ENCODE measurements around the gene FIGNL2.
"Not testable (repeated sequence)": the region's sequence is repeated elsewhere in the genome, so short reads cannot be mapped to it uniquely, and the experiment has no call there.

Gene FIGNL2, protein sequence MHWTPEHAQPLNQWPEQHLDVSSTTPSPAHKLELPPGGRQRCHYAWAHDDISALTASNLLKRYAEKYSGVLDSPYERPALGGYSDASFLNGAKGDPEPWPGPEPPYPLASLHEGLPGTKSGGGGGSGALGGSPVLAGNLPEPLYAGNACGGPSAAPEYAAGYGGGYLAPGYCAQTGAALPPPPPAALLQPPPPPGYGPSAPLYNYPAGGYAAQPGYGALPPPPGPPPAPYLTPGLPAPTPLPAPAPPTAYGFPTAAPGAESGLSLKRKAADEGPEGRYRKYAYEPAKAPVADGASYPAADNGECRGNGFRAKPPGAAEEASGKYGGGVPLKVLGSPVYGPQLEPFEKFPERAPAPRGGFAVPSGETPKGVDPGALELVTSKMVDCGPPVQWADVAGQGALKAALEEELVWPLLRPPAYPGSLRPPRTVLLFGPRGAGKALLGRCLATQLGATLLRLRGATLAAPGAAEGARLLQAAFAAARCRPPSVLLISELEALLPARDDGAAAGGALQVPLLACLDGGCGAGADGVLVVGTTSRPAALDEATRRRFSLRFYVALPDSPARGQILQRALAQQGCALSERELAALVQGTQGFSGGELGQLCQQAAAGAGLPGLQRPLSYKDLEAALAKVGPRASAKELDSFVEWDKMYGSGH

DNA sequence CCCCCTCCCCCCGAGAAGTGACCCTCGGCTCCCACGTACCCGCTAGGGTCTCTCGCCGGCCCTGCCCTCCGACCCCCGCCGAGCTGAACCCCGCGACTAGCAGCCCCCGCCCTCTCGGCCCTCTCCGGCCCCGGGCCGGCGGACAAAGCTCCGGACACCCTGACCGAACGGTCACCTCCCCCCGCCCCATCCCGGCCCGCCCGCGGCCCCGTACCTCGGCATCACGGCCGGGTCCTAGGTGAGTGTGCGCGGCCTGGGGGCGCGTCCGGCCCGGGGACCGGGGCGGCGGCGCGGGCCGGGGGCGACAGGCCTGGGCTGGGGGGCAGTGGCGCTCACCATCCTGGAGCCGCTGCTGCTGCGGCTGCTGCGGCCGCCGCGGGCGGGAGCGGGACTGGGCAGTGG lies at the start of gene FIGNL2:
FIGNL2 (minus strand) TSS at position 393 of the 402 bp plus-strand sequence. CDS start 26,305 bp downstream, outside the sequence.
- DNase-seq (ENCODE audit: low spot score) = no peak

GRCh38 chr12:51897181-51897580 lies 48.7 kb upstream of the FIGNL2 start:
- DNase-seq (ENCODE audit: low spot score) = no peak

DNA sequence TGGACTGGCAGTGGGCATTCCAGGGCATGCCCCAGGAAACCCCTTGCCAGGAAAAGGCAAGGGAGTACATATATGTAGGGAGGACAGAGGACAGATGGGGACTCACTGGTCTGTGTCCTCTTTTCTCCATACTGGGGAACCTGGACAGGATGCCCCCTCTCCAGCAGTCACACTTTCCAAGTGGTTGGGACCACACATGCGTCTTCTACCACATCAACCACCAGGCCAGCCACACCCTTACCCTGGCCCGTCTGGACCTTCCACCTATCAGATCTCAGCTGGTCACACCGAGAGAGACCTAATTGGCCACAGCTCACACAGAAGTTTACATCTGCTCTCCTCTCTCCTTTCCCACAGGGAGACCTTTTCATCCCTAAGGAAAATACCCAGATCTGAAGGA lies 47.7 kb upstream of the FIGNL2 start:
- DNase-seq (ENCODE audit: low spot score) = no peak

- DNase-seq (ENCODE audit: low spot score) = no peak
Measured at GRCh38 chr12:51895378-51896135, 47.0 kb upstream of the FIGNL2 start.

- DNase-seq (ENCODE audit: low spot score) = no peak
Measured at GRCh38 chr12:51893786-51894185, 45.3 kb upstream of the FIGNL2 start.

- DNase-seq (ENCODE audit: low spot score) = peak; percentile 6
Measured at GRCh38 chr12:51891843-51892242, 43.3 kb upstream of the FIGNL2 start.

DNA sequence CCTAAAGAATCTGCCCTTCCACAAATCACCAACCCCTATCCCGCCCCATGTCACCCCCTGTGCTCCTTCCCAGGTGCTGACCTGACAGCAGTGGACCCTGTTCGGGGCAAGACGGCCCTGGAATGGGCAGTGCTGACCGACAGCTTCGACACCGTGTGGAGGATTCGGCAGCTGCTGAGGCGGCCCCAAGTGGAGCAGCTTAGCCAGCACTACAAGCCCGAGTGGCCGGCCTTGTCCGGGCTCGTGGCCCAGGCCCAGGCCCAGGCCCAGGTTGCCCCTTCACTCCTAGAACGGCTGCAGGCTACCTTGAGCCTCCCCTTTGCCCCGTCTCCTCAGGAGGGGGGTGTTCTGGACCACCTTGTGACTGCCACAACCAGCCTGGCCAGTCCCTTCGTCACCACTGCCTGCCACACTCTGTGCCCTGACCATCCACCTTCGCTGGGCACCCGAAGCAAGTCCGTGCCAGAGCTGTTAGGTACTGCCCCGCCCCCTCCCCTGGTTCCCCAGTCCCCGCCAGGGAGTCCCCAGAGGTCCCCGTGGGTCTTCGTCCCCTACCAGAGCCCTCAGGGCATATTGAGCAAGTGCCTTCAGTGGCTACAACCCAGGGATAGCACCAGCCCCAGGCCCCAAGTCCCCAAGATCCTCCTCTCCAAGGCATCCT lies 42.1 kb upstream of the FIGNL2 start:
- no peak for DNase-seq (ENCODE audit: low spot score)

GRCh38 chr12:51890133-51890464 lies 41.6 kb upstream of the FIGNL2 start:
- no peak for DNase-seq (ENCODE audit: low spot score)

GRCh38 chr12:51889216-51890132 lies 41.0 kb upstream of the FIGNL2 start:
- DNase-seq (ENCODE audit: low spot score) = no peak

DNA sequence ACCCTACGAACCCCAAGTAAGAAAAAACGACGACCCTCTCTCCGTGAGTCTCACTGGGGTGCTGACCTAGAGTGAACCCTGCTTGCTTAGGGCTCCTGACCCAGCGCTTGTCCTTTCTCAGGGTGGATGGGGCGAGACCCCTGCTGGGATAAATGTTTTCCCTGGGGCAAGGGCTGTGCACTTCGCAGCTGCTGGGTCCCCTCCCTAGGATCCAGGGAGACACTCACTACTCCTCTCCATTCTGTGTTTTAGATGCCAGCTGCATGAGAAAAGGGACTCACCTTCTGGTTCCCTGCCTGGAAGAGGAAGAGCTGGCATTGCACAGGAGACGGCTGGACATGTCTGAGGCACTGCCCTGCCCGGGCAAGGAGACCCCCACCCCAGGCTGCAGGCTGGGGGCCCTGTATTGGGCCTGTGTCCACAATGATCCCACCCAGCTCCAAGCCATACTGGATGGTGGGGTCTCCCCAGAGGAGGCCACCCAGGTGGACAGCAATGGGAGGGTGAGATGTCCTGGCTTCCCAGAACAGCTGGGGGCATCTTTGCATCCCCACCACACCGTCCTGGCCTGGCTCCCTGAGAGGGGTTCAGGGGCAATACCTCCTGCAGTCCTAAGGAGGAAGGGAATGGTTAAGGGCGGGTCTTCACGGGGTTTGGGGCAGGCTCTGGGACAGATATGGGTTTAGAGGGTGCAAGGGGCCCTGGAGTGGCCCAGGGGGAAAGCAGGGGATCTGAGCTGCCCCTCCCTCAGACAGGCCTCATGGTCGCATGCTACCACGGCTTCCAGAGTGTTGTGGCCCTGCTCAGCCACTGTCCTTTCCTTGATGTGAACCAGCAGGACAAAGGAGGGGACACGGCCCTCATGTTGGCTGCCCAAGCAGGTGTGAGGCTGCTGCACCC lies 40.0 kb upstream of the FIGNL2 start:
- no peak for DNase-seq (ENCODE audit: low spot score)

DNA sequence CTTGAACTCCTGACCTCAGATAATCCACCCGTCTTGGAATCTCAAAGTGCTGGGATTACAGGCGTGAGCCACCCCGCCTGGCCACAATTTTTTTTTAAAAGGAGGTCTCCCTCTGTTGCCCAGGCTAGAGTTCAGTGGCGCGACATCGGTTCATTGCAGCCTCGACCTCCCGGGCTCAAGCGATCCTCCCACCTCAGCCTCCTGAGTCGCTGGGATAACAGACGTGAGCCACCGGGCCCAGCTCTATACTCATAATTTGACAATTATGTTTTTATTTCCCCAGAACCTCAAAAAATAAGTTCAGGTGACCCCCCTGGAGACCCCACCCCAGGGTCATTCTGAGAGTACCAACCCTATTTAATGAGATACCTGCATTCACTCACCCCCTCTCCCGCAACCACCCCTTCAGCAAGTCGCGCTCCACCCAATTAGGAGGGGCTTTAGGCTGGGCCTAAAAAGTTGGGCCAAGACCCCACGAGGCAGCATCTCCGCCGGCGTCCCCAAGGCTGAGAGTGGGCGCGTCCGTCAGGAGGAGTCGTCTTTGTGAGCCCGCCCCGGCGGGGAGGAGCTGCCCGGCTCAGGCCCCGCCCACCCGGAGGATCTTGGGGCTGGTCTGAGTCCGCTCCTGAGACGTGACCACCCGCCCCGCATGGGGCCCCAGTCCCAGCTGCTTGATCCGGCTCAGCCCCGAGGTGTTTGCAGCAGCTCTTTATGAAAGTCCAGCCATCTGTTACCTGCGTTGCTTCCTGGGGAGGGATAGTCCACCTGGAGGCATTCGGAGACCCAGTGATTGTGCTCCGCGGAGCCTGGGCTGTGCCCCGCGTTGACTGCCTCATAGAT lies 39.2 kb upstream of the FIGNL2 start, which contains the start of gene ANKRD33:
ANKRD33 (plus strand) TSS at position 628 of the 840 bp plus-strand sequence; CDS start at position 712, 84 bp downstream.
- no peak for DNase-seq (ENCODE audit: low spot score)

- peak; percentile 55 for DNase-seq (ENCODE audit: low spot score)
Measured at GRCh38 chr12:51886021-51886710, 37.6 kb upstream of the FIGNL2 start.

- not testable (repeated sequence) for DNase-seq (ENCODE audit: low spot score)
Measured at GRCh38 chr12:51885294-51886020, 36.9 kb upstream of the FIGNL2 start.

DNA sequence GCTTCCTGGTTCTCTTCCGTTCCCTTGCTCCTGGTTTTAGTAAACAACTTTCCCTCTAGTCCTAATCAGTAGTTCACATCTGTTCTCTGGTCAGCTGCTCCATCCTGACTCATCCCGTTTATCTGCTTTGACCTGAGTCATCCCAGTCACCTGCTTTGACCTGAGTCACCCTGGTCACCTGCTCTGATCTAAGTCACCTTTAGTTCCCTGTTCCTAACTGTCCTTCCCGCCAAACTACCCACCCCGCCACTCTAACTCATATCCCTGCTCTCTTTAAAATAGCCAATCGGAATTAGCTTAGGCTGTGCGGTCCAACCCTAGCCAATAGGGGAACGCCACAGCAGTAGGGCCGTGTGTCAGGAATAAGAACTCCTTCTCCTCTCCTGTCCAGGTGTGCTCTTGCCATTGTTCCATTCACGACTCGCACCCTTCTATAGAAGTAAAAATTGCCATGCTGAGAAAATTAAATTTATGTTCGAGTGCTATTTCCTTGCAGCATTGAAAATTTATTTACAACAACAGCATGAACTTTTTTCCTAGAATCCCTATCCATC lies 36.2 kb upstream of the FIGNL2 start:
- DNase-seq (ENCODE audit: low spot score) = no peak

- DNase-seq (ENCODE audit: low spot score) = no peak
Measured at GRCh38 chr12:51883998-51884675, 35.6 kb upstream of the FIGNL2 start.

- DNase-seq (ENCODE audit: low spot score) = no peak
Measured at GRCh38 chr12:51883295-51883694, 34.8 kb upstream of the FIGNL2 start.

DNA sequence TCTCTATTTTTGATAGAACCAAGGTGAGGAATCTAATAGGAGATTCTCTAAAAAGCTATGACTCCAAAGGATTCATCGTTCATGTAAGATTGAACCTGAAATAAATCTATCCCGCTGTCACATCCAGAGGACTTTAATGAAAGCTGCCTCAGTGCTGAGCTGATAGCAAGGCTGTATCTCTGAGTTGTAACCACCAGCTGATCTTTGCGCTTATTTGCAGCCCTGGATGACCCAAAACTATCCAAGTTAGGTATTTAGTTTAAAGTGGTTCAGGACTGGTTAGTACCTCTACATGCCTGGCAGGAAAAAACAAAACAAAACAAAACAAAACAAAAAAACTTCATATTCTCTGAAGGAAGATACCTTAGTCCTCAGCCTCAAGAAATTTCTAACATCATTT lies 30.6 kb upstream of the FIGNL2 start:
- DNase-seq (ENCODE audit: low spot score) = no peak

Measured in CD4-positive, alpha-beta T cell treated with Interleukin-2 at 100 ng/mL for 4 hours (primary cell).